MM.1S (cell line): ENCODE results near the gene ENOX1.

Experiments used
- CTCF ChIP-seq: fragments of 300-600 bp; sonication (generic); IDR thresholded peaks from 2 replicates; pipeline ENCODE4 v1.5.1; 2016; ENCODE audit warnings: antibody characterized with exemption, low read length, mixed read lengths
- EZH2phosphoT487 ChIP-seq: fragments of 300-600 bp; sonication (generic); IDR thresholded peaks from 2 replicates; pipeline ENCODE4 v1.6.1; 2018; ENCODE audit warnings: antibody characterized with exemption, low read length

- TF ChIP-seq CTCF (no peak), EZH2phosphoT487 (no peak)
These were observed 481.8 kb downstream of the ENOX1 start for GRCh38 chr13:43304945-43305344.
